HG03378 (cell line): ENCODE measurements around the gene PDE4D.

Experiments
- ATAC-seq: cut with Tn5 transposase; IDR thresholded peaks from one replicate; pipeline ENCODE4 v1.9.1; 2021; ENCODE audit warnings: mild to moderate bottlenecking, moderate library complexity; ENCODE audit not compliant: unreplicated experiment

The PDE4D gene

GRCh38 chr5:59661954-59662615 is 231.4 kb downstream of the PDE4D start:
- peak; percentile 40 for ATAC-seq

- ATAC-seq = no peak
Measured at GRCh38 chr5:59661311-59661710, 232.2 kb downstream of the PDE4D start.

GRCh38 chr5:59660737-59661136 is 232.8 kb downstream of the PDE4D start:
- peak; percentile 54 for ATAC-seq

GRCh38 chr5:59656351-59657254 is 236.9 kb downstream of the PDE4D start:
- no peak for ATAC-seq

GRCh38 chr5:59655693-59656309 is 237.7 kb downstream of the PDE4D start:
- no peak for ATAC-seq

- no peak for ATAC-seq
Measured at GRCh38 chr5:59654691-59655090, 238.8 kb downstream of the PDE4D start.

- no peak for ATAC-seq
Measured at GRCh38 chr5:59652449-59652848, 241.1 kb downstream of the PDE4D start.

- no peak for ATAC-seq
Measured at GRCh38 chr5:59648949-59649921, 244.3 kb downstream of the PDE4D start.

- ATAC-seq = no peak
Measured at GRCh38 chr5:59648038-59648831, 245.3 kb downstream of the PDE4D start.

GRCh38 chr5:59645380-59645779 is 248.1 kb downstream of the PDE4D start:
- no peak for ATAC-seq

- ATAC-seq = no peak
Measured at GRCh38 chr5:59640411-59640810, 253.1 kb downstream of the PDE4D start.

GRCh38 chr5:59637884-59638580 is 255.5 kb downstream of the PDE4D start:
- ATAC-seq = no peak

- ATAC-seq = no peak
Measured at GRCh38 chr5:59629561-59629960, 264.0 kb downstream of the PDE4D start.

GRCh38 chr5:59628062-59628828 is 265.3 kb downstream of the PDE4D start:
- no peak for ATAC-seq

- ATAC-seq = no peak
Measured at GRCh38 chr5:59624898-59625297, 268.6 kb downstream of the PDE4D start.

- ATAC-seq = no peak
Measured at GRCh38 chr5:59622848-59623247, 270.7 kb downstream of the PDE4D start.

GRCh38 chr5:59621477-59621876 is 272.0 kb downstream of the PDE4D start:
- no peak for ATAC-seq

GRCh38 chr5:59620535-59621212 is 272.9 kb downstream of the PDE4D start:
- no peak for ATAC-seq
